HL-60 (cell line): ENCODE data around the gene CMTM8.

Source experiments
- SPI1 ChIP-seq: IDR thresholded peaks from 2 replicates; pipeline ENCODE4 v1.6.1; 2012; ENCODE audit warnings: low read depth, mild to moderate bottlenecking, borderline replicate concordance
- TF ChIP-seq, protein P1 (sequence below): IDR thresholded peaks from one replicate; pipeline ENCODE4 v1.5.1; 2011; ENCODE audit warnings: low read length, control low read depth, inconsistent platforms; ENCODE audit not compliant: insufficient read depth

DNA sequence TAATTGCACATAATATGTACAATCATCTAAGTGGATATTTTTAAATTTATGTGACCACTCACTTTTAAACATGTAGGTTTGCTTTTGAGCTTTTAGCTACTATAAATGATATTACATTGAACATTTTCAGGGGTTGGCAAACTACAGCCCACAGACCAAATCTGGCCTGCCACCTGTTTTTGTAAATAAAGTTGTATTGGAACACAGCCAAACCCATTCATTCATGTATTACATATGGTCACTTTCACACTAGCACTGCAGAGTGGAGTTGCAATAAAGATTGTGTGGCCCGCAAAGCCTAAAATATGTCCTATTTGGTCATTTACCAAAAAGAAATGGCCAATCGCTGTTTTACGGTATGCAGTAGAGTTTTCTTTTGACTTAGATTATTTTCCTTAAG, 174.4 kb downstream of the CMTM8 start:
- TF ChIP-seq, protein P1, sequence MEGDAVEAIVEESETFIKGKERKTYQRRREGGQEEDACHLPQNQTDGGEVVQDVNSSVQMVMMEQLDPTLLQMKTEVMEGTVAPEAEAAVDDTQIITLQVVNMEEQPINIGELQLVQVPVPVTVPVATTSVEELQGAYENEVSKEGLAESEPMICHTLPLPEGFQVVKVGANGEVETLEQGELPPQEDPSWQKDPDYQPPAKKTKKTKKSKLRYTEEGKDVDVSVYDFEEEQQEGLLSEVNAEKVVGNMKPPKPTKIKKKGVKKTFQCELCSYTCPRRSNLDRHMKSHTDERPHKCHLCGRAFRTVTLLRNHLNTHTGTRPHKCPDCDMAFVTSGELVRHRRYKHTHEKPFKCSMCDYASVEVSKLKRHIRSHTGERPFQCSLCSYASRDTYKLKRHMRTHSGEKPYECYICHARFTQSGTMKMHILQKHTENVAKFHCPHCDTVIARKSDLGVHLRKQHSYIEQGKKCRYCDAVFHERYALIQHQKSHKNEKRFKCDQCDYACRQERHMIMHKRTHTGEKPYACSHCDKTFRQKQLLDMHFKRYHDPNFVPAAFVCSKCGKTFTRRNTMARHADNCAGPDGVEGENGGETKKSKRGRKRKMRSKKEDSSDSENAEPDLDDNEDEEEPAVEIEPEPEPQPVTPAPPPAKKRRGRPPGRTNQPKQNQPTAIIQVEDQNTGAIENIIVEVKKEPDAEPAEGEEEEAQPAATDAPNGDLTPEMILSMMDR: no peak
- no peak for TF ChIP-seq SPI1
